Stimulated activated CD8-positive, alpha-beta memory T cell treated with anti-CD3 and anti-CD28 coated beads, Interleukin-15, amount 100 ng/mL, for 4 hours (primary cell): Measurements from ENCODE around the gene CHMP6.
A peak's percentile ranks its signal among the peaks of the same experiment; 100 is the strongest.
"Not testable (repeated sequence)": the region's sequence is repeated elsewhere in the genome, so short reads cannot be mapped to it uniquely, and the experiment has no call there.

Source experiments
- DNase-seq, 2 donors: peaks; one replicate each; pipeline ENCODE4 v3.0.0-alpha.2; 2020; ENCODE audit warnings: low read depth in 2 of 2

Gene CHMP6

DNA sequence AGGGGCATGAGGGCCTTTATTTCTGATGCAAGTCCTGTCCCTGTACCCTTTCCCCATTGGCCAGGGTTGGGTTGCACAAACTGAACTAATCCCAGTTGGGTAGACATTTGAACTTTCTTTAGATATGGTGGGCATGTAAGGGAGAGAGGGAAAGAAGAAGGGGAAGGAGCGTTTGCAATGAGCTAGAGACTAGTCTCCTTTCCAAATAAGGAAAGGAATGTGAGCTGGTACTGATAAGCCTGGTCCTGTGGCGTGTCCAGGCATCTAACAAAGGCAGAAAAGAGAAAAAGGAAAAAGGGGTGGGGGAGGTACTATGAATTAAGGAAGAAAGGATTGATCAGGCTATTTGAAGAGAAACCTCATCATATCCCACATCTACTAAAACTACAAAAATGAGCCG is 20.3 kb downstream of the CHMP6 start:
- DNase-seq: no peak

DNA sequence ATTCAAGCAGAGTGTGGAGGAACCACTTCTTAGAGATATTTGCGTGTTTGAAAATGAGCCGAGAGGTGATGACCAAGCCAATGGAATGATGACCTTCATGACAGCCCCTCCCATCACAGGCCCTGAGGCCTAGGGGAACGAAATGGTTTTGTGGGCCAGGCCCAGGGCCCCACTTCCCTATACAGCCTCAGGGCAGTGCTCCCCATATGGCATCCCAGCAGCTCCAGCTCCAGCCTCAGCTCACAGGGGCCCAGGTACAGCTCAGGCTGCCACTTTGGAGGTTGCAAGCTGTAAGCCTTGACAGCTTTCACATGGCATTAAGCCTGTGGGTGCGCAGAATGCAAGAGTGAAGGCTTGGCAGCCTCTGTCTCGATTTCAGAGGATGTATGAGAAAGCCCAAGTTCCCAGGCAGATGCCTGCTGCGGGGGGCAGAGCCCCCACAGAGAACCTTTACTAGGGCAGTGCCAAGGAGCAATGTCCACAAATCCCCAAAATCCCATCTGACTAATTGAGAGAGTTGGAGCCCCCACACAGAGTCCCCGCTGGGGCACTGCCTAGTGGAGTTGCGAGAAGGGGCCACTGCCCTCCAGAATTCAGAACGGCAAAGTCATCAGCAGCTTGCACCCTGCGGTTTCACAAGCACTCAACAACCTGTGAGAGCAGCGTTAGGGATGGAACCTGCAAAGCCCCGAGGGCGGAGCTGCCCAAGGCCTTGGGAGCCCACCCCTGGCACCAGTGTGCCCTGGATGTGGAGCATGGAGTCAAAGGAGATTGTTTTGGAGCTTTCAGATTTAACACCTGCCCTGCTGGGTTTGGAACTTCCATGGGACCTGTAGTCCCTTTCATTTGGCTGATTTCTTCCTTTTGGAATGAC is 21.2 kb downstream of the CHMP6 start:
- no peak for DNase-seq

DNA sequence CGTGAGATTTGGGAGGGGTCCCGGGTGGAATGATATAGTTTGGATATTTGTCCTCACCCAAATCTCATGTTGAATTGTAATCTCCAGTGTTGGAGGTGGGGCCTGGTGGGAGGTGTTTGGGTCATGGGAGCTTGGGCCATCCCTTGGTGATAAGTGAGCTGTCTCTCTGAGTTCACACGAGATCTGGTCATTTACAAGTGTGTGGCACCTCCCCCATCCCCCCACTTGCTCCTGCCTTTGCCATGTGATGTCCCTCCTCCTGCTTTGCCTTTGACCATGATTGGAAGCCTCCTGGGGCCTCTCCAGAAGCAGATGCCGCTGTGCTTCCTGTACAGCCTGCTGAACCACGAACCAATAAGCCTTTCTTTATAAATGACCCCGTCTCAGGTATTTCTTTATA is 22.0 kb downstream of the CHMP6 start:
- DNase-seq: no peak

DNA sequence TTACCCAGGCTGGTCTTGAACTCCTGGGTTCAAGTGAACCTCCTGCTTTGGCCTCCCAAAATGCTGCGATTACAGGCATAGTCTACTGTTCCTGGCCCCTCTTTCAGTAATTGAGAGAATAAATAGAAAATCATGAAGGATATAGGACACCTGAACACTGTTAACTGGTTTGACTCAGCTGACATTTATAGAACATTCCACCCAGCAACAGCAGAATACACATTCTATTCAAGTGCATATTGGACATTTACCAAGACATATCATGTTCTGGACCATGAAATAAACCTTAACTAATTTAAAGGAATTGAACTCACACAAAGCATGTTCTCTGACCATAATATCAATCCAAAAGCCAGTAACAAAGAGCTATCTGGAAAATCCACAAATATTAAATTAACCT is 23.5 kb downstream of the CHMP6 start:
- no peak for DNase-seq

GRCh38 chr17:81016575-81016974 is 24.9 kb downstream of the CHMP6 start:
- no peak for DNase-seq

DNA sequence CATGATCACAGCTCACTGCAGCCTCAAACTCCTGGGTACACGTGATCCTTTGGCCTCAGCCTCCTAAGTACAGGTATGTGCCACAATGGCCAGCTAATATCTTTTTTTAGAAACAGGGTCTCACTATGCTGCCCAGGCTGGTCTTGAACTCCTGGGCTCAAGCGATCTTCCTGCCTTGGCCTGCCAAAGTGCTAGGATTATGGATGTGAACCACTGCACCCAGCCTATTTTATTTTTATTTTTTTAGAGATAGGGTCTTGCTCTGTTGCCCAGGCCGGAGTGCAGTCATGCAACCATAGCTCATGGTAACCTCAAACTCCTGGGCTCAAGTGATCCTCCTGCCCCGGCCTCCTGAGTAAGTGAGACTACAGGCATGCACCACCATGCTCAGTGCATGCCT is 25.7 kb downstream of the CHMP6 start:
- DNase-seq: not testable (repeated sequence)

- no peak for DNase-seq
Measured at GRCh38 chr17:81018044-81018802, 26.6 kb downstream of the CHMP6 start.

DNA sequence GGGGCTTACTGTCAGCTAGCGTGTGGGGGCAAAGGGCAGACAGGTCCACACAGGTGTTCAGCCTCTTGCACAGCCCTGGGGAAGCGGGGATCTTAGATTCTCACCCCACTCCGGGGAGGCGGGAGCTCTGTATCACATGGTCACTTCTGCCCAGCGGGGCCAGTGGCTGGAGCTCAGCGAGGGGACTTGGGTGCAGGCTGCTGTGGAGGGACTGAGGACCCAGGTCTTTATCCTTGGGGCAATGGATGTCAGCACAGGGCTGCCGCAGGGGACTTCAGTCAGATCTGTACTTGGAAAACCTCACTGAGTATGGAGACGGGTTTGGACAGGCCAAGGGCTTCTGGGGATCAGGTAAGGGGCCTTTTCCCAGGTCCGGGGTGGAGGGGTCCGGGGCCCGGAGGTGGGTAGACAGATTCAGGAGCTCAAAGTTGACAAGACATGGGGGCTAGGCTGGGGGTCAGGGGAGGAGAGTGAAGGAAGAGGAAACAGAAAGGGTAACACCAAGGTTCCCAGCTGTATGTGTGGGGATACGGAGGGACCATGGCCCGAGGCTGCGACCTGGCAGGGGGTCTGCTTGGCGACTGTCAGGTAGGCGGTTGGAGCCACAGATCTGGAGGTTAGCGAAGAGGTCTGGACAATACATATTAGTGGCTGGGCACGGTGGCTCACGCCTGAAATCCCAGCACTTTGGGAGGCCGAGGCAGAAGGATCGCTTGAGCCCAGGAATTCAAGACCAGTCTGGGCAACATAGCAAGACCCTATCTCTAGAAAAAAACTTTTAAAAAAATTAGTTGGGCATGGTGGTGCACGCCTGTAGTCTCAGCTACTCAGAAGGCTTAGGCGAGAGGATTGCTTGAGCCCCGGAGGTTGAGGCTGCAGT is 28.2 kb downstream of the CHMP6 start:
- DNase-seq: no peak

DNA sequence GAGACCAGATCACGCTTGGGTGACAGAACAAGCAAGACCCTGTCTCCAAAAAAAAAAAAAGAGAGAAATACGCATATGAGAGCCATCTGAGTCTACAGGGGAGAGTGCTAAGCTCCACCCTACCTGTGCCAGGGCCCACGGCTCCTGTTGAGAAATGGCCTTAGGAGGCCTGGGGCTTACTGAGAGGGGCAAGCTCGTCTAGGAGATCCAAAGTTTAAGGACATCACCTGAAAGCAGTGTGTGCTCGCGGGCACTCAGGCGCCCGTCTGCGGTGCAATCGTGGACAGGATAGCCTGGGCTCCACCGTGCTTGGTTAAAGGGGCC is 28.8 kb downstream of the CHMP6 start:
- no peak for DNase-seq

- no peak for DNase-seq
Measured at GRCh38 chr17:81020767-81021497, 29.3 kb downstream of the CHMP6 start.

DNA sequence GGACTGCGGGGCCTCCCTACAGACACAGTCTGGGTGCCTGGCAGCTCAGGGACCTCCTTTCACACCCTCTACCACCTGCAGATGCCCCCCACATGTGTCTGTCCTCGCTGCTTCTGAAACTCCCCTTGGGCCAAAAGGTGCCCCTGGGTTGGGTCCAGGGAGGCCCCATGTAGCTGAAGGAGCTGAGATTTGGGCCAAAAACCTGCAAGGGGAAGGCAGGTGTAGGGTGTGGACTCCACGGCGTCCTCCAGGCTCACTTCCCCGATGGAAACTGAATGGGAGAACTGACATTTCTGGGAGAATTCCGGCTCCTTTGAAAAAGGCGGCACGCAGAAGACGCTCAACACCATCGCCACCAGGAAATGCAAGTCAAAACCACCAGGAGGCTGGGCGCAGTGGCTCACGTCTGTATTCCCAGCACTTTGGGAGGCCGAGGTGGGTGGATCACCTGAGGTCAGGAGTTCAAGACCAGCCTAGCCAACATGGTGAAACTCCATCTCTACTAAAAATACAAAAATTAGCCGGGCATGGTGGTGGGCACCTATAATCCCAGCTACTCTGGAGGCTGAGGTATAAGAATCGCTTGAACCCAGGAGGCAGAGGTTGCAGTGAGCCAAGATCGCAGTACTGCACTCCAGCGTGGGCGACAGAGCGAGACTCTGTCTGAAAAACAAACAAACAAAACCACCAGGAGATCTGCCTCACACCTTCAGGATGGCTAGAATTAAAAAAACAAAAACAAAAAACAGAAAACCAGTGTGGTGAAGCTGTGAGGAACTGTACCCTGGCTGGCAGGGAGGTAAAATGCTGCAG is 30.1 kb downstream of the CHMP6 start:
- DNase-seq: no peak

DNA sequence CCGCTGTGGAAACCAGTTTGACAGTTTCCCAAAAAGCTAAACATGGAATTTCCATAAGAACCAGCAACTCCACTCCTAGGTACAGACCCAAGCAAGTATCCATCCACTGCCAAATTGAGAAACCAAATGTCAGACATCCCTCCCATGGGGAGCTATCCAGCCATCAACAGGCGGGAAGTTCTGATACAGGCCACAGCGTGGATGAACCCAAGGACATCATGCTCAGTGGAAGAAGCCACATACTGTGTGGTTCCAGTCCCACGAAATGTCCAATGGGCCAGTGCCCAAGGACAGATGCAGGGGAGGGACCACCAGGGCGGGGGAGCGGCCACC is 30.7 kb downstream of the CHMP6 start:
- no peak for DNase-seq

DNA sequence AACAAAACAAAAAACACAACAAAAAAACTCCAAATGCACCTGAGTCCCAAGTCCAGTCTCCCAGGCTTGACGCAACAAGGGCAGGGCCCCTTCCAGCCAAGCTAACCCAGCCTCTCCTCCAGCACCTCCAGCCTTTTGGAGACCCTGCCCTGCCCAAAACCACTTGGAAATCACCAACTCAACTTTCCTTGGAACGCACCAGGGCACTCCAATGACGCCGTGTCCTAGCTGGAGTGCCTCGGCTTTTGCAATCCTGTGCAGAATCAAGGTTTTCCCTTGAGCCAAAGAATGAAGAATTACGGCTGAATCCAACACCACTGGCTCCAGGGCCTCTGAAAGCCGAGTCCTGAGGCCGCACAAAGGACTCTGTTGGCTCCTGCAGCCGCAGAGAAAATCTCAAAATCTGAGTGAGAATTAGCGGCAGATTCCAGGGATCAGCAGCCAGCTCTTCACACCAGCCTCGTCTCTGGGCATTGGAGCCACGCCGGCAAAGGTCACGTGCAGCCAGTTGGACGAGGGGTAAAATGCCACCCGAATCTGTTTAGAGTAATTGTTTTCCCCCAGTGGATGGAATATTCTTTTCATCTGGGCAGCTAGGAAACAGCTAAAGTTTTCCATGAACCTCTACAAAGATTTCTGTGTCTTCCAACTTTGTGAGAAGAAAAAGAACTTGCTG is 33.6 kb downstream of the CHMP6 start:
- no peak for DNase-seq

DNA sequence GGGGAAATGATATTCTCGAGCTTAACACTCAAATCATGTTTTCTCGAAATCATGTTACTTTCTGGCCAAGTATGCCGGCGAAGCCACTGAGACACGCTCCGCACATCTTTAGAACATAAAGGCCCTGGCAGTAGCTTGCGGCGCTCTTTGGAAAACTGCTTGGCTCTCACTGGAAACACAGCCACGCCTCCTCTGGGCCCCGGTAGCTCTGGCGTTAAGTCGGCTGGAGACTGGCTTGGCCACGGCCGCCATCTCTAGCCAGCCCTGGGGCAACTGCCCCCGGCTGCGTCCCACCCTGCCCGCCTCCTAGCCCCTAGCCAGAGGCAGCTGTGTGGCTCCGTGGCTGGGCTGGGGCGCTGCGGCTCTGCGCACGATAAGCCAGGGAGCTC is 34.1 kb downstream of the CHMP6 start:
- DNase-seq: no peak

GRCh38 chr17:81026266-81027036 is 34.8 kb downstream of the CHMP6 start:
- no peak for DNase-seq

GRCh38 chr17:81027038-81027437 is 35.4 kb downstream of the CHMP6 start:
- DNase-seq: no peak

DNA sequence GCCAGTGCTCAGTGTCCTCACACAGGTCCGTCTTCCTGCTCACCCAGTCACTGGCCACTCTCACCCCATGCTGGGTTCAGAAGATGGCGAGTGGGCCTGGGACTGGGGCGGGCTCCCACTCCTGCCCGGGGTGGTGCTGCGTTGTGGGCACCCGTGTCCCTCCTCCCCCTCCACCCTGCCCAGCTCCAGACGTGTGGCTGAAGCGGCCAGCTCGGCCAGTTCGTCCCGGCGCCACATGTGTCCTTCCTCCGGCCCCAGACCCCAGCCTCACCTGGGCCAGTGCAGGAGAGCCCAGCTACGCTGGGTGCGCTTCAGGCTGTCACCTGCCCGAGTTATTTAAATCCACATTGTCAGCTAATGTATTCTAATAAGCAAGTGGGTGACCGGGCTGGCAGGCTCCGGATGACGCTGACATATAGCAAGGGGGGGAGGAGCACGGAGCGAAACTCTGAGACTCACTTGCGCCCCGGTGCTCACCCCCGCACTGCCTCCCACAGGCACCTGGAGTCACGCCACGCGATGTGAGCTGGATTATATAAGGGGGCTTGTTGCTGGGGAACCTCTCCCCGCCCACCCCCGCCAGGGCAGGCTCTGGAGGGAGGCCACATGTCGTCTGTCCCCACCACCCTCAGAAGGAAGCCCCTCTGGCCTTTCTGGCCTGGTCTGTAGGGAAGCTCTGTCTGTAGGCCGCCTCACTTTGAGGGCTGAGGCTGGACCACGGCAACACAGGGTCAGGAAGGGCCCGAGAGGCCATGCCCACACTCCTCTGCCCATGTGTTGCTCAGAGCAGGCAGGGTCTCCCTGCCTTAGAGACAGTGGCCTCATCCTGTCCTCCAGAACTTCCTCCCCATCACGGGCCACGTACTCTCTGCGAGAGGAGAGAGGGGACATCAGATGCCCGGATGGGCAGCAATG is 36.2 kb downstream of the CHMP6 start:
- DNase-seq: peak; percentile 46 to 52

GRCh38 chr17:81028506-81028858 is 36.8 kb downstream of the CHMP6 start:
- DNase-seq: no peak

DNA sequence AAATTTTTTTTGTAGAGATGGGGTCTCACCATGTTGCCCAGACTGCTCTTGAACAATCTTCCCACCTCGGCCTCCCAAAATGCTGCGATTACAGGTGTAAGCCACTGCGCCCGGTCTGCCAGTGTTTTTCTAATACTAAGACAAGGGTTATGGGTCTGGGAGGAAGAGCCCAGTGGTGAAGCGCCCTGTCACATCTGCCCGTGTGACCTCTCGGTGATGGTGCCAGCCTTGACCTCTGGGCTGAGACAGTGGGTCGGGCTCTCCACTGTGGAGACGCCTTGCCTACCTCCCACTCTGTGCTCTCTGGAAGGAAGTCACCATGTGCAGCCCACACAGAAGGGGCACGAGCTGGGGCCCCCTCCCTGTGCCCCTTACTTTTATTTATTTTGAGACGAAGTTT is 38.2 kb downstream of the CHMP6 start:
- DNase-seq: no peak
